HG02973 (cell line): ENCODE data around the gene ATP2A1.
A peak's percentile ranks its signal among the peaks of the same experiment; 100 is the strongest.
"Not testable (repeated sequence)": the region's sequence is repeated elsewhere in the genome, so short reads cannot be mapped to it uniquely, and the experiment has no call there.

ENCODE experiments used
- ATAC-seq: cut with Tn5 transposase; IDR thresholded peaks from one replicate; pipeline ENCODE4 v1.9.1; 2021; ENCODE audit warnings: moderate library complexity; ENCODE audit not compliant: unreplicated experiment

Gene ATP2A1

GRCh38 chr16:28905229-28905754 is 27.0 kb downstream of the ATP2A1 start:
- no peak for ATAC-seq

DNA sequence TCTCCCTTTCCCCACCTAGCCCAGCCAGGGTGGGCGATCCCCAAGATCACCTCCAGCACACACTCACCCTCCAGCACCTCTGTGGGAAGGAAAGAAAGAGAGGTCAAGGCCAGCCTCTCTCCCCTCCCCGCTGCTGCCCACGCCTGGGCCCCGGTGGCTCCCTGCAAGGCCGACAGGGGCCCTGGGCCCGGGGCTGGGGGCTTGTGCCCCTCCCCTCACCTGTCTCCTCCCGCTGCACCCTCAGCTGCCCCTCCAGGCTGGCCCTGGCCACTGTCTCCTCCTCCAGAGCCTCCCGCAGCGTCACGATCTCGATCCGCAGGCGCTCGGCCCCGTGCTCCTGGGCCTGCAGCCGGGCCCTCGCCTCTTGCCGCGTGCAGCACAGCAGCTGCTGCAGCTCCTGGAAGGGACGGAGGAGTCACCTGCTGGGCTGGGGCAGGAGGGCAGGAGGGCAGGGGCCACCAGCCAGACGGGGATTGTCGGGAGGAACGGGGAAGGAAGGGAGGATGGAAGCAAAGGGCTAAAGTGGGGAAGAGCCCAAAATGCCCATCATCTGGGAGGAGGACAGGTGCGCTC is 27.6 kb downstream of the ATP2A1 start:
- no peak for ATAC-seq

DNA sequence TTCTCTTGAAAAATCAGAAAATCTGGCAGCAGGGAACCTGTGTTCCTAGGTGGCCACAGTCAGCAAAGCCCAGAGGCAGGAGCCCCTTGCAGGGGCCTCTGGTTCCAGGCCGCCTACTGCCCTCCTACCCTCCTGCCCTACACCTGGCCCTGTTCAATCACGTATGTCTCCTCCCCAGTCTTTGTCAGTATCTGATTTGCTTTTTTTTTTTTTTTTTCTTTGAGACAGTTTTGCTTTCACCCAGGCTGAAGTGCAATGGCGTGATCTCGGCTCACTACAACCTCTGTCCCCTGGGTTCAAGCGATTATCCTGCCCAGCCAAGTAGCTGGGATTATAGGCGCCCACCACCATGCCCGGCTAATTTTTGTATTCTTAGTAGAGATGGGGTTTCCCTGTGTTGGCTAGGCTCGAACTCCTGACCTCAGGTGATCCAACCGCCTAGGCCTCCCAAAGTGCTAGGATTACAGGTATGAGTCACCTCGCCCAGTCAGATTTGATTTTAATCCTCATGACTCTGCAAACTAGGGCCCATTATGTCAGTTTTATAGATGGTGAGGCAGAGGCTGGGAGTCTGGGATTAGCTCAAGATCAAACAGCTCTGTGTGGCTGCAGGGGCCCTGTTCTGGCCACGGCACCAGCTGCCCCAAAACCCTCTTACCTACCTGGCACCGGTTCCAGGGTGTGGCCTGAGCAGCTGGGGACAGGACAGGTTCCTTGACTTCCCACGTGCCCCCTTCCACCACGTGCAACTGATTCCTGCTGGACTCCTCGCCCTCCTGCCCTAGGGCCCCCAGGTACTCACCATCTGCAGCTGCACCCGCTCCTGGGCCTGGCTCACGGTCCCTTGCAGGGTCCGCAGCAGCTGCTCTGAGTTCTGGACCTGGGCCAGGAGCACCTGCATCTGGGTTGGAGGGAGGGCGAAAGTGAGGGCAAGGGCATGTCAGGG is 32.1 kb downstream of the ATP2A1 start:
- no peak for ATAC-seq

DNA sequence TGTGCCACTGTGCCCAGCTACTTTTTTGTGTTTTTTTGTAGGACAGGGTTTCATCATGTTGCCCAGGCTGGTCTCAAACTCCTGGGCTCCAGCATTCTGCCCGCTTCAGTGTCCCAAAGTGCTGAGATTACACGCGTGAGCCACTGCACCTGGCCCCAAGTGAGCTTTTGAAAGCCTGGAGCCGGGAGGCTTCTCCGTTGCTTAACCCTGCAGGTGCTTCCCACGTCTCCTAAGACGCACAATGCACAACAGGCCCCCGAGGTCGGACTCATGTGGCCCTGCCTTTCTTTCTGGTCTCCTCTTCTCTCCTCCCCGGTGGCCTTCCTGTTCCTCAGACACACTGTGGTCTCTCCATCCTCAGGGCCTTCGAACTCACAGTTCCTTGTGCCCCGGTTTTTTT is 34.3 kb downstream of the ATP2A1 start:
- no peak for ATAC-seq

DNA sequence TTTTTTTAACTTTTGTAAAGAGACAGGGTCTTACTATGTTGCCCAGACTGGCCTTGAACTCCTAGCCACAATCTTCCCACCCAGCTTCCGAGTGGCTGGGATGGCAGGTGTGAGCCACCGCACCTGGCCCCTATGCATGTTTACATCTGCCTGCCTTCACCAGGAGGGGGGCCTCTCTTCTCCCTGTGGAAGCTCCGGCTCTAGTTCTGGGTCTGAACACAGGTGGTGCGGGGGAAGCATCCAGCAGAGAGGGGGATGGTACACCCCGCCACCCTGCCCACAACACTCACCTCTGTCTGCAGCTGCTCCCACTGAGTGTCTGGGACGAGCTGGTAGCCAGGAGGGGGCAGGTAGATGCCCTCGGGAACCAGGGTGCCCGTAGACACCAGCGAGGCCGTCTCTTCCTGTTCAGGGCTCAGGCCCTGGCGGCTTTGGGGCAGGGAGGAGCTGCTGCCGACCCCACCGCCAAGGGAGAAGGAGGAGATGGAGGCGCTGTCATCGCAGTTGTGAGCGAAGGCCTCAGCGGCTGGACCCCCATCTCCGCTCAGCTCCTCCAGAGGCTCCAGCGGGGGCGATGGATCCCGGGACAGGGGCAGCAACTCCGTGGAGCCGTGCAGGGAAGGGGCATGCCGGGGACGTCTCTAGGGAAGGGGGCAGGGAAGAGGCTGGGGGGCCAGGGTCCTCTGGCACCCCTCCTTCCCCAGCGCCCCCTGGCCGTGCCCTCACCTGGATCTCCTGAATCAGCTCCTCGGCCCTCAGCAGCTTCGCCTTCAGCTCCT is 35.8 kb downstream of the ATP2A1 start:
- no peak for ATAC-seq

- ATAC-seq: no peak
Observed at GRCh38 chr16:28915181-28915580, 36.9 kb downstream of the ATP2A1 start.

DNA sequence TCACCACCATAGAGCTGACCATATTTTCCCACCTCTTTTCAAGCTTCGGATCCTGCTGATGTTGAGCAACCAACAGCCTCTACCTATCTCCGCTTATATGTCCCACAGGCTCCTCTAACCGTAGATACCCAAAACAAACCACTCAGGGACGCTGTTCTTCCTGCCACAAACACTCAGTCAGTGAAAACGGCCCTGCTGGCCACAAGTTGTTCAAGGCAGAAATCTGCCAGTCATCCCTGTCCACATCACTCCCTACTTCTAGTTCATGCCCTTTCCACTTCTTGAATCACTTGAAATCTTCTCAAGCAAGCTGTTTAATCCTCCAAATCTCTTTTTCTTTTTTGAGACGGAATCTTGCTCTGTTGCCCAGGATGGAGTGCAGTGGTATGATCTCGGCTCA is 38.8 kb downstream of the ATP2A1 start:
- no peak for ATAC-seq

DNA sequence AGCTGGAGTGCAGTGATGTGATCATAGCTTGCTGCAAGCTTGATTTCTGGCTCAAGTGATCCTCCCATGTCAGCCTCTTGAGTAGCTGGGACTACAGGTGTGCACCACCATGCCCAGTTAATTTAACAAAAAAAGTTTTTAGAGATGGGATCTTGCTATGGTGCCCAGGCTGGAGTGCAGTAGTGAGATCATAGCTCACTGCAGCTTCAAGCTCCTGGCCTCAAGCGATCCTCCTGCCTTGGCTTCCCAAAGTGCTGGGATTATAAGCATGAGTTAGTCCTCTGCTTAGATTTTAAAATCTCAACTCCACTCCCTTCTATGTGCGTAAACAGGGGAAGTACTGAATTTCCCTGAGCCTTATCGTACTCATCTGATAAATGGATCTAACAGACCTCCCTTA is 40.4 kb downstream of the ATP2A1 start:
- no peak for ATAC-seq

- no peak for ATAC-seq
Observed at GRCh38 chr16:28923231-28923587, 44.9 kb downstream of the ATP2A1 start.

DNA sequence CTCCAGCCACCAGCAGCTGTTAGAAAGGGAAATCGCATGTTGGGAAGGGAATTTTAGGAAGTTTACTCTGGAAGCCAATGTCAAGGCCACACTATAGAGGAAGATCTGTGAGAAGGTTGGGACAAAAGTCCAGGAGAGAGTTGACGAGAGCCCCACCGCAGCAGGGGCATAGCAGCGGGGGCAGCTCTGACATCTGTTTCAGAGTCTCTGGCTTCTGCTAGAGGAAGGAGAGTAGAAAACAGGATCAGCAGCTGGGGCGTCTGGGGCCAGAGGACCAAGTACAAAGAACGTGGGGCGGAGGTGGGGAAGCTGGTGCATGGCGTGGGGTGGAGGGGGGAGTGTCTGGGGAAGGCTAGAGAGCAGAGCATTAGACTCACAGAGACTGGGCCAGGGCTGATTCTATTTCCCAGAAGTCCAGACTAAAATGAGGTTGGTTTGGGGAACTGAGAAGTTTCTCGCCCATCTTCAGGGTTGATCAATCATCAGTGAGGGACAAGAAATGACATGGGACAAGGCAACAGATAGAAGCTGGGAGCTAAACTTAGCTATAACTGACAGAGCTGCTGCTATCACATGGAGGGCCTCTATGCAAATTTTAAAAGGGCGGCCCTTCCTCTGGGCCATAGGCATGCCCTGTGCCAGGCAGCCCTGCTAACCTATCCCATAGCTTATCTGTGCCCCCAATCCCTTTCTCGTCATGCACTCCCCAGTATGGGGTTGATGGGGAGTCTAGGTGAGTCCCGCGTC is 45.5 kb downstream of the ATP2A1 start:
- ATAC-seq: peak; percentile 43

GRCh38 chr16:28924399-28924761 is 46.1 kb downstream of the ATP2A1 start:
- no peak for ATAC-seq

DNA sequence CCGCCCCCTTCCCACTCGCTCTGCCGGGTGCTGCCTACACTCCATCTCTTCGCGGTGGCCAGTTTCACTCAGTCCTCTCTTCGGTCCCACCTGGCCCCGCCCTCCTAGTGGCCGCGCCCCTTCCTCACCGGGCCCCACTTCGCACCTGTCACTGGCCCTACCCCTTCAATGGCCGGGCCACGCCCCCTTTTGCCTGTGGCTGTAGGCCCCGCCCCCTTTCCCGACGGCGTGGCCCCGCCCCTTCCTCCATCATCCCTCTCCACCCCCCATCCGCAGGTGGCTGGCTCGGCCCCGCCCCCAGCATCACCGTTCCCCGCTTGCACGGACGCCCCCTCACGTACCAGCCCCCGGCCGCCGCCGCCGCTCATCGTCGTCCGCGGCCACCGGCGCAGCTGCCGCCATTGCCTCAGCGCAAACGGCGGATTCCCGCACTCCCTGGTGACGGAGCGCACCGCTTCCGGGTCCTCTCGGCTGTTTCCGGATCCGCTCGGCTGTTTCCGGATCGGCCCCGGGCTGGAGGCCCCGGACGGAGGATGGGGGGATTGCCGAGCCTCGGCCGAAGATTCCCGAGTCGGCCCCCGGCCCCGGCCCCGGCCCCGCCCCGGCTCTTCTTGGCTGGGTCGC is 46.6 kb downstream of the ATP2A1 start, which contains the start of gene RABEP2:
Gene RABEP2, minus strand, starts transcription at position 477 of the 624 bp plus-strand sequence. Its CDS starts 75 bp downstream, at position 402.
- ATAC-seq: peak; percentile 54

DNA sequence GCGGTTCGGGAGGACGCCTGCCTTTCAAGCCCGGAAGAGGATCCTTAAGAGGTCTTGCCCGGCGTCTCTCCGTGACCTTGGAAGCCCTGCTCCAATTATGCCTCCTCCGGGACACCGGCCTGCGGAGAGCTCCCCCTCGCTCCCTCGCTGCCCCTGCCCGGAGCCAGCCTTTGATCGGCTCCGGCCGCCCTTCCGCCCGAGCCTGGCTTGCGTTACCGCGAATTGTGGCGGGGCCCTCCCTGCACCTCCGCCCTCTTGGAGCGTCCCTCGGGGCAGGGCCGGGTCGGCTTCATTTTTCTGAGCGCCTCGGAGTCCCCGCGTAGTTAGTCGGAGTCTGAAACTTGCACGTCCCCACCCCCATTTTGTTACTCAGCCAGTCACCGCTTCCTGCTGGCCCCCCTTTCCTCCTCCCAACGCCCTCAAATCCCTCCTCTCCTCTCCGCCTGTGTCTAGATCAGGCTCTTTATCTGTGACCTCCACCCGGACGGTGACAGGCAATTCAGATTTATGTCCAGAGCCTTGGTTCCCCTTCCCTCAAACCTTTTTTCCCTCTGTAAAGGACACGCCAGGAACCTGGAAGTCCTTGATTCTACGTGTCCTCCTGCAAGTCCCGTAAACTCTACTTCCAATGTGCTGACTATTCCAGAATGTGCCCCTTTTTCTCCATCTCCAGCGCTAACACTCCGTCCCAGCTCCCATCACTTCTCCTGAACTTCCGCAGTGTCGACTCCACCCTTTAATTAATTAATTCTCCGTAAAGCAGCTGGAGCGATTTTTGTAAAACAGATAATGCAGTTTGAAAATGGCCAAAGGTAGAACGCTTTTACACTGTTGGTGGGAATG is 47.3 kb downstream of the ATP2A1 start:
- peak; percentile 28 for ATAC-seq

DNA sequence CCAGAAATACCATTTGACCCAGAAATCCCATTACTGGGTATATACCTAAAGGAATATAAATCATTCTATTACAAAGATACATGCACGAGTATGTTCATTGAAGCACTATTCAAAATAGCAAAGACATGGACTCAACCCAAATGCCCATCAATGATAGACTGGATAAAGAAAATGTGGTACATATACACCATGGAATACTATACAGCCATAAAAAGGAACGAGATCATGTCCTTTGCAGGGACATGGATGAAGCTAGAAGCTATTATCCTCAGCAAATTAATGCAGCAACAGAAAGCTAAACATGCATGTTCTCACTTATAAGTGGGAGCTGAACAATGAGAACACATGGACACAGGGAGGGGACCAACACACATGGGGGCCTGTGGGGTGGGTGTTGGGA is 48.0 kb downstream of the ATP2A1 start:
- ATAC-seq: not testable (repeated sequence)

- no peak for ATAC-seq
Observed at GRCh38 chr16:28927815-28928214, 49.5 kb downstream of the ATP2A1 start.

DNA sequence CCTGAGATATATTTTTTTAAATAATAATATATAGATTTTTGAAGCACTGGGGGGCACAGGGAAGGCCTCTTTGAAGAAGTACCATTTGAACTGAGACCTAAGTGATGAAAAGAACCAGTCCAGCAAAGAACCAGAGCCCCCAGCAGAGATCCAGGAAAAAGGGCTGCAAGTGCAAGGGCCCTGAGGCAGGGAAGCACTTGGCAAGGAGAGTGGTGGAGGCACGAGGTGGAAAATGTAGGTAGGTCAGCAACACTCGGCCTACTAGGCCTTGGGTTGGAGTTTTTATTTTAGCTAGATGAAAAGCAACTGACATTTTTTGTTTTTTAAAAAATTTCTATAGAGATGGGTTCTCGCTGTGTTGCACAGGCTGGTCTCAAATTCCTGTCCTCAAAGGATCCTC is 51.9 kb downstream of the ATP2A1 start:
- ATAC-seq: no peak

GRCh38 chr16:28930652-28931051 is 52.4 kb downstream of the ATP2A1 start:
- ATAC-seq: no peak

DNA sequence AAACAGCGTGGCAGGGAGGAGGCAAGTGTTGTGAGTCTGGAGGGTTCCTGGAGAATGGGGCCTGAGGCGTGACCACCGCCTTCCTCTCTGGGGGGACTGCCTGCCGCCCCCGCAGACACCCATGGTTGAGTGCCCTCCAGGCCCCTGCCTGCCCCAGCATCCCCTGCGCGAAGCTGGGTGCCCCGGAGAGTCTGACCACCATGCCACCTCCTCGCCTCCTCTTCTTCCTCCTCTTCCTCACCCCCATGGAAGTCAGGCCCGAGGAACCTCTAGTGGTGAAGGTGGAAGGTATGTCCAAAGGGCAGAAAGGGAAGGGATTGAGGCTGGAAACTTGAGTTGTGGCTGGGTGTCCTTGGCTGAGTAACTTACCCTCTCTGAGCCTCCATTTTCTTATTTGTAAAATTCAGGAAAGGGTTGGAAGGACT is 53.5 kb downstream of the ATP2A1 start, which contains the start of gene CD19:
Gene CD19, plus strand, starts transcription at position 171 of the 425 bp plus-strand sequence. Its CDS starts 30 bp downstream, at position 201.
- no peak for ATAC-seq
